Caco-2 (cell line): Measurements from ENCODE around the gene RAD51B. TPM values are rescaled to one million over a fixed set of nuclear protein-coding genes. Genes with fewer than 3 reads are reported as not detected.

Source experiments
- BruUV-seq: library from RNA; stranded (reverse); fragments of 400-500 nt; replicated peaks from 2 replicates; lab custom pipeline; 2021; lab: Mats Ljungman, UMichigan
- CTCF ChIA-PET: fragments of 300-600 bp; sonication (Branson Sonifier 250); formaldehyde crosslinking; loops from one replicate; lab custom pipeline; 2022; ENCODE audit warnings: antibody characterized with exemption; lab: Charles Lee
- POLR2A ChIA-PET: fragments of 300-600 bp; sonication (Branson Sonifier 250); formaldehyde crosslinking; loops from one replicate; lab custom pipeline; 2022; ENCODE audit warnings: antibody characterized with exemption; lab: Charles Lee
- DNase-seq, 2 experiments: peaks; one replicate each; pipeline versions ENCODE4 v3.0.0 to v3.0.0-alpha.2; 2020 to 2022
- H3K27me3 ChIP-seq: replicated peaks from 2 replicates; pipeline ENCODE4 v1.6.0; 2011; ENCODE audit warnings: low read length; ENCODE audit not compliant: control insufficient read depth, insufficient read depth
- H3K36me3 ChIP-seq: 2 replicates; pipeline ENCODE4 v1.5.1; 2011; ENCODE audit warnings: low read length; ENCODE audit not compliant: control insufficient read depth, insufficient read depth
- H3K4me1 ChIP-seq: fragments of 250-450 bp; sonication (Bioruptor Pico); 2 replicates; pipeline ENCODE4 v1.5.1; 2020; ENCODE audit warnings: mild to moderate bottlenecking
- H3K4me3 ChIP-seq: 2 replicates; pipeline ENCODE4 v1.5.1; 2011; ENCODE audit warnings: low read depth, mild to moderate bottlenecking, control low read depth, low read length
- H3K9me3 ChIP-seq: fragments of 250-450 bp; sonication (Bioruptor Pico); 2 replicates; pipeline ENCODE4 v1.5.1; 2020; ENCODE audit warnings: mild to moderate bottlenecking, moderate library complexity
- H3K27ac Mint-ChIP-seq: one replicate; pipeline ENCODE4 v1.8.0; 2022; ENCODE audit warnings: mixed read lengths; ENCODE audit not compliant: unreplicated experiment
- H3K27me3 Mint-ChIP-seq: one replicate; pipeline ENCODE4 v1.8.0; 2022; ENCODE audit warnings: mixed read lengths; ENCODE audit not compliant: insufficient read depth, unreplicated experiment
- H3K36me3 Mint-ChIP-seq: one replicate; pipeline ENCODE4 v1.8.0; 2022; ENCODE audit warnings: mild to moderate bottlenecking, mixed read lengths; ENCODE audit not compliant: insufficient read depth, unreplicated experiment
- H3K4me1 Mint-ChIP-seq: one replicate; pipeline ENCODE4 v1.8.0; 2022; ENCODE audit warnings: low read depth, mixed read lengths; ENCODE audit not compliant: unreplicated experiment
- H3K4me3 Mint-ChIP-seq: one replicate; pipeline ENCODE4 v1.8.0; 2022; ENCODE audit warnings: mild to moderate bottlenecking, moderate library complexity, mixed read lengths; ENCODE audit not compliant: unreplicated experiment
- H3K9me3 Mint-ChIP-seq: one replicate; pipeline ENCODE4 v1.8.0; 2022; ENCODE audit warnings: mixed read lengths; ENCODE audit not compliant: unreplicated experiment
- intact Hi-C: fragments of 100-400 bp; cut with micrococcal nuclease; formaldehyde crosslinking; loops from one replicate; pipeline ENCODE4 v1.10.0; 2022; ENCODE audit not compliant: unreplicated experiment
- total RNA-seq: library from RNA; stranded (reverse); gene quantifications from 2 replicates; pipeline ENCODE4 v1.2.3, GENCODE V29; 2022
- TF ChIP-seq, protein P1 (sequence below), 2 experiments: fragments of 200-600 bp in 1 of 2; IDR thresholded peaks; 1 replicate in 1 of 2; 2 replicates in 1 of 2; pipeline versions ENCODE4 v1.5.1 to v1.8.0; 2011 to 2022; ENCODE audit warnings: antibody characterized with exemption in 1 of 2, control low read depth in 1 of 2, inconsistent platforms in 1 of 2, low read depth in 1 of 2, low read length in 1 of 2, mild to moderate bottlenecking in 1 of 2, moderate library complexity in 1 of 2; ENCODE audit not compliant: insufficient read depth in 1 of 2, severe bottlenecking in 1 of 2, unreplicated experiment in 1 of 2

RAD51B gene
- total RNA-seq, 1 experiment from 2014 or later = 16.7 TPM

DNA sequence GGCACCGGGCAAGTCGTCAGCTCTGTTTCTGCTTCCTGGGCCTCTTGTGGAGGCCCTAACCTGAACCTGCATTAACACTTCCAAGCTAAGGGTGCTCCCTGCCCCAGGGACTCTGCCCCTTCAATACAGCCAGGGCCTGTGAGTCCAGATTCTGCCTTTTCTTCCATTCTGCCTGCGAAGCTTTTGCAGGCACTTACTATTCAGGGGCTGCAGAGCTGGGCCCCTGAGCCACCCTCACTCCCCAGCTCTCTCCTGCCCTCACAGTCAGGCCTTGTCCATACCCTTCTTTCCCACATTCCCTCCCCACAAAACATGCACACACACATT lies 872.2 kb downstream of the RAD51B start:
- no peaks in the 10 kb centered on the region for H3K36me3 ChIP-seq
- no peak for DNase-seq
- Mint-ChIP-seq H3K4me1 (peaks cover 1% of the 10 kb centered on the region), H3K36me3 (no peaks in the 10 kb centered on the region), H3K4me3 (no peak overlapping the region), H3K27me3 (no peaks in the 10 kb centered on the region), H3K9me3 (peaks cover 3% of the 10 kb centered on the region), H3K27ac (no peak overlapping the region)
- no peaks in the 10 kb centered on the region; the same call in 1 of the 2 replicates for H3K9me3 ChIP-seq
- no peaks in the 10 kb centered on the region for H3K27me3 ChIP-seq
- no peak overlapping the region for H3K4me3 ChIP-seq
- intact Hi-C loops = no loop called here
- peaks cover 11% of the 10 kb centered on the region; the same call in 1 of the 2 replicates for H3K4me1 ChIP-seq
- CTCF ChIA-PET = no interaction called here
- BruUV-seq = no TSS peak
- TF ChIP-seq, protein P1, sequence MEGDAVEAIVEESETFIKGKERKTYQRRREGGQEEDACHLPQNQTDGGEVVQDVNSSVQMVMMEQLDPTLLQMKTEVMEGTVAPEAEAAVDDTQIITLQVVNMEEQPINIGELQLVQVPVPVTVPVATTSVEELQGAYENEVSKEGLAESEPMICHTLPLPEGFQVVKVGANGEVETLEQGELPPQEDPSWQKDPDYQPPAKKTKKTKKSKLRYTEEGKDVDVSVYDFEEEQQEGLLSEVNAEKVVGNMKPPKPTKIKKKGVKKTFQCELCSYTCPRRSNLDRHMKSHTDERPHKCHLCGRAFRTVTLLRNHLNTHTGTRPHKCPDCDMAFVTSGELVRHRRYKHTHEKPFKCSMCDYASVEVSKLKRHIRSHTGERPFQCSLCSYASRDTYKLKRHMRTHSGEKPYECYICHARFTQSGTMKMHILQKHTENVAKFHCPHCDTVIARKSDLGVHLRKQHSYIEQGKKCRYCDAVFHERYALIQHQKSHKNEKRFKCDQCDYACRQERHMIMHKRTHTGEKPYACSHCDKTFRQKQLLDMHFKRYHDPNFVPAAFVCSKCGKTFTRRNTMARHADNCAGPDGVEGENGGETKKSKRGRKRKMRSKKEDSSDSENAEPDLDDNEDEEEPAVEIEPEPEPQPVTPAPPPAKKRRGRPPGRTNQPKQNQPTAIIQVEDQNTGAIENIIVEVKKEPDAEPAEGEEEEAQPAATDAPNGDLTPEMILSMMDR (IDR thresholded peaks at IDR 0.05; ENCODE audit: insufficient read depth in 1 of 2, low read depth in 1 of 2, low read length in 1 of 2, severe bottlenecking in 1 of 2, unreplicated experiment in 1 of 2) = no peak
- POLR2A ChIA-PET = no interaction called here

DNA sequence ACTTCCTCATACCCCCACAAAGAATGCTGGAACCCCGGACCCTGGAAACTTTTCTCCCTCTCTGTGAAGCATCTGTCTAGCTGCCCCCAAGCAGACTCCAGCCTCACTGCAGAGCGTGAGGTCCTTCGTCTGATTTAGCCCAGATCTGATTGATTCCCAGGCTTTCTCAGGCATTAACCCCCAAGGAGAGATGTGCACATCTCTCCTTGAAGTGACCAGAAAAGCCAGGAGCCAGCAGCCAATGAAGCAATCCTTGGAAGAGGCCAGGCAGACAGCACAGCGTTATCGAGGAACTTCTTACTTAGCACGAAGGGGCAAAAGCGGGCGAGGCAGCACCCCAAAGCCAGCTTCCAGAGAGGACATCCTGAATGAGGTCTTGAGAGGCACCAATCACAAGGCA lies 872.6 kb downstream of the RAD51B start:
- Histone ChIP-seq H3K36me3 (no peaks in the 10 kb centered on the region), H3K4me3 (no peak overlapping the region), H3K27me3 (no peaks in the 10 kb centered on the region), H3K4me1 (peaks cover 11% of the 10 kb centered on the region; the same call in 1 of the 2 replicates), H3K9me3 (no peaks in the 10 kb centered on the region)
- CTCF ChIA-PET = no interaction called here
- H3K9me3 Mint-ChIP-seq = no peaks in the 10 kb centered on the region
- no TSS peak for BruUV-seq
- intact Hi-C loops = no loop called here
- no peaks in the 10 kb centered on the region for H3K4me1 Mint-ChIP-seq
- TF ChIP-seq, protein P1 (IDR thresholded peaks at IDR 0.05; ENCODE audit: insufficient read depth in 1 of 2, low read depth in 1 of 2, low read length in 1 of 2, severe bottlenecking in 1 of 2, unreplicated experiment in 1 of 2) = no peak
- no peak overlapping the region for H3K4me3 Mint-ChIP-seq
- no peaks in the 10 kb centered on the region for H3K27me3 Mint-ChIP-seq
- POLR2A ChIA-PET = no interaction called here
- H3K27ac Mint-ChIP-seq = no peak overlapping the region
- no peaks in the 10 kb centered on the region for H3K36me3 Mint-ChIP-seq
- DNase-seq = no peak

DNA sequence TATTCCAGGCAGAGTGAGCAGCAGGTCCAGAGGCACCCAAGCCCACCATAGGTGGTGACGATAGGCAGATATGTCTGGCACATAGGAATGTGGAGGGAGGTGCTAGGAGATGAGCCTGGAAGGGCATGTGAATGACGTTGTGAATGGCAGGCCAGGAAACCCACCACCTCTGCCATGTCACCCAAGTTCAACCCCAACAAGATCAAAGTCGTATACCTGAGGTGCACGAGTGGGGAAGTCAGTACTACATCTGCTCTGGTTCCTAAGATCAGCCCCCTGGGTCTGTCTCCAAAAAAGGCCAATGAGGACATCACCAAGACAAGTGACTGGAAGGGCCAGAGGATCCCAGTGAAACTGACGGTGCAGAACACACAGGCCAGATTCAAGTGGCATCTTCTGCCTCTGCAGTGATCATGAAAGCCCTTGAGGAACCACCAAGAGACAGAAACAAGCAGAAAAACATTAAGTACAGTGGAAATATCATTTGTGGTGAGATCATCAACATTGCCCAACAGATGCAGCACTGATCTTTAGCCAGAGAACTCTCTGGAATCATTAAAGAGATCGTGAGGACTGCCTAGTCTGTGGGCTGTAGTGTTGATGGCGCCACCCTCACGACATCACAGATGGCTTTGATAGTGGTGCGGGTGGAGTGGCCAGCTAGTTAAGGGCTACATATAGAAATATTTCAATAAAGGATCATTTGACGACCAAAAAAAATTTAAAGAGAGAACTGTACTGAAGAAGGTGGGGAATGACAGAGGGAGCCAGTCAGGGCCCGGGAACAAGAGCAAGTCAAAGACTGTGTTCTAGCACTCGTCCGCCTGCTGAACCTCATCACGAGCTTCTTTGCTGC lies 873.6 kb downstream of the RAD51B start:
- intact Hi-C loops = no loop called here
- Histone ChIP-seq H3K4me3 (no peak overlapping the region), H3K4me1 (peaks cover 4% of the 10 kb centered on the region; the same call in 1 of the 2 replicates), H3K27me3 (no peaks in the 10 kb centered on the region), H3K36me3 (no peaks in the 10 kb centered on the region), H3K9me3 (no peaks in the 10 kb centered on the region)
- Mint-ChIP-seq H3K36me3 (no peaks in the 10 kb centered on the region), H3K27ac (no peak overlapping the region), H3K4me3 (no peak overlapping the region), H3K9me3 (no peaks in the 10 kb centered on the region), H3K4me1 (no peaks in the 10 kb centered on the region), H3K27me3 (no peaks in the 10 kb centered on the region)
- DNase-seq = no peak
- ChIA-PET POLR2A (no interaction called here), CTCF (no interaction called here)
- TF ChIP-seq, protein P1 (IDR thresholded peaks at IDR 0.05; ENCODE audit: insufficient read depth in 1 of 2, low read depth in 1 of 2, low read length in 1 of 2, severe bottlenecking in 1 of 2, unreplicated experiment in 1 of 2) = no peak
- BruUV-seq = no TSS peak
